UCSD-AML1 (cell line): ENCODE measurements around the gene NTMT1.

ENCODE experiments used
- DNase-seq: peaks from one replicate; lab custom pipeline; 2025; ENCODE audit not compliant: unreplicated experiment; lab: John Stamatoyannopoulos, UW

The NTMT1 gene

DNA sequence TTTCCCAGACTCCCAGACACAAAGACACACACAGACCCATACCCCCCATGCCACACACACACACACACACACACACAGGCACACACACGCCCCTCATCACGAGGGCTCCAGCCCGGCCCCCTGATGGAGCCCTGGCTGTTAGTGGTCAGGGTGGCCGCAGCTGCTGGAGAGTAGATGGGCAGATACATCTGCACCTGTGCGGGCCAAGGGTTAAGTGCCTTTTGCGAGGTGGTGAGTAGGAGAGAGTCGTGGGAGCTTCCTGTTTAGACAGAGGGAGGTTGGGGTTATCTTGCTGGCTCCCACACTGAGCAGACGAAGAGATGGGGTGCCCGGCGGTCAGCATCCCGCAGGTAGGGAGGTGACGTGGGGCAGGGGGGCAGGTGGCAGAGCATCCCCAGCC, 47.6 kb downstream of the NTMT1 start:
- DNase-seq: no peak

- no peak for DNase-seq
These were observed 48.3 kb downstream of the NTMT1 start for GRCh38 chr9:129674229-129674628.

- DNase-seq: no peak
These were observed 49.7 kb downstream of the NTMT1 start for GRCh38 chr9:129675620-129676019.

DNA sequence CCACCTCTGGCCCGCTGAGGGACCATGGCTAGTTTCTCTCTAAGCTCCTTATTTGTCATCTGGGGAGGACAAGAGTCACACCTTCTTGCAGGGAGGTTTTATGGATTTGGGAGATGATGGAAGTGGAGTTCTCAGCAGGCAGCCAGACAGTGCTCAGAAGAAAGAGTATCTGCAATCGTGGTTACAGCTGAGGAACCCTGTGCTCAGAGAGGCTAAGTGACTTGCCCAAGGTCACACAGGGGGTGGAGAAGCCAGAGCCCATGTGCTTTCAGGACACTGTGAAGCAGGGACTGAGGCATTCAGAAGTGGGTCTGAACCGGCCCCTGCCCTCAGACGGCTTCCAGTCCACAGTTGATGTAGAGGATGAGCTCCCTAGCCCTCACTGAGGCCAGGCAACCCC, 50.3 kb downstream of the NTMT1 start:
- DNase-seq: no peak

DNA sequence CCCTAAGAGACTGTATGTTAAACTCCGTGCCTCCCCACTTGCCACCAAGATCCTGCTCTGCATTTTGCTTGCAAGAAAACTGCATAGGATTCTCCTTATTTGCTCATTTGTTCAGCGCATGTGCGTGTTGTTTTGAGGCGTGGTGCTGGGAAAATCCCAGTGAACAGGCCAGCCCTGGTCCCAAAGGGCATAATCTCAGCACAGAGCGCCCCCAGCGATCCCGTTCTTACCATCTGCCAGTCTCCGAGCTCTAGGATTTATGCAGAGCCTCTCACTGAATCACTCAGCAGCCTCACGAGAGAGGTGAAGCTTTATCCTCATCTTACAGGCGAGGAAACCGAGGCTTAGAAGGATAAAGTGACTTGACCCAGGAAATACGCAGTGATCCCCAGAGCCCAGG, 51.0 kb downstream of the NTMT1 start:
- DNase-seq: no peak

- DNase-seq: no peak
These were observed 51.5 kb downstream of the NTMT1 start for GRCh38 chr9:129677456-129677855.

DNA sequence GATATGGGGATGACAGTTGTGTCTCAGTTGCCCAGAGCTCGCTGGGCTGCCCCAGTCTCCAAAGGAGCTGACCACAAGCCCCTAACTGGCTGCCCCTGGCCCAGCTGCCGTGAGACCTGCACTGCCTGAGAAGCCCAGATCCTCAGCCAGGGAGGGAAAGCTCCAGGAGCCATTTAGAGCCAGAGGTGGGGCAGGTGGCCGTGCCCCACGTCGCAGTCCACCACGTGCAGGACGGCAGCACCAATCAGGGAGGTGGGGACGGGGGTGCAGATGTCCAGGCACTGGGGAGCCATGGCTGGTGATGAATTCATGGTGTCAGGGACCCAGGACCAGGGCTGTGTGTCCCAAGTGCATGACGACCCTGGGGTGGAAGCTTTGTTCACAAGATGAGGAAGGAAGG, 52.9 kb downstream of the NTMT1 start:
- no peak for DNase-seq

GRCh38 chr9:129679537-129679936, 53.6 kb downstream of the NTMT1 start:
- DNase-seq: no peak

DNA sequence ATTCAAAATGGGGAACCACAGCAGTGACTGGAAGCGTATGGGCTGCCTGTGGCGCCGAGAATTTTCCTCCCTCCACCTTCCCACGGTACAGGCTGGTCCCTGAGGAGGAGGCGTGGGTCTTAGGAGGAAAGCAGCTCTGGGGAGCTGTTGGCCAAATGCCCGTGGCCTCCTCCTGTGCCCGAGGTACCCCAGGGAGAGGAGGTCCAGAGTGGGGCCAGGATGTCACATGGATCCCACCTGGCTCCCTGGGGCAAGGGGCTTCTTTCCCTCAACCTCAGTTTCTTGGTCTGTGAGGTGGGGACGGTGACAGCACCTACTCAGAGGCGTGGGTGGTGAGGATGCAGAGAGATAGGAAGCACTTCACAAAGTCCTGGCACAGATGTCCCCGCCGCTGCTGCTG, 56.0 kb downstream of the NTMT1 start:
- no peak for DNase-seq

GRCh38 chr9:129682381-129682780, 56.4 kb downstream of the NTMT1 start:
- DNase-seq: no peak

DNA sequence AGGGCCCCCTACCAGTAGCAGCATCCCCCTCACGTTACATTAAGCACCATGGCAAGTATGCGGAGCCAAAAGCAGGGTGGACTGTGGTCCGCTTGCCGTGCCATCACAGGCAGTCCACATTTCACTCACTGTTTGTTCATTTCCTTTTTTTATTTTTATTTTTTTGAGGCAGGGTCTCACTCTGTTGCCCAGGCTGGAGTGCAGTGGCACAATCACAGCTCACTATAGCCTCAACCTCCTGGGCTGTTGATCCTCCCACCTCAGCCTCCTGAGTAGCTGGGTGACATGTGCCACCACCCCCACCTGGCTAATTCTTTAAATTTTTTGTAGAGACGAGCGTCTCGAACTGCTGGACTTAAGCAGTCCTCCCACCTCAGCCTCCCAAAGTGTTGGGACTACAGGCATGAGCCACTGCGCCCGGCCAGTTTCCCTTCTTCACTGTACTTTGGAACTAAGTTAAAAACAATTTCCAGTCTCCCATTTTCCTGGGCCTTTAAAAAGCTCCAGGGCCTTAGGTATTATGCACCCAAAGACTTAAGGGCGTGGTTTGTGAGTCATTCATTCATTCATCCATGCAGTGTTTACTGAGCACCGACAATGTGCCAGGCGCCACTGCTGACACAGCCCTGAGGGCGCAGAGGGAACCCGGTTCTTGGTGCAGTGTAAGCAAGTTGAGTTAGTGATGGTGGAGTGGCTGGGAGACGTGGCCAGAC, 59.4 kb downstream of the NTMT1 start:
- DNase-seq: no peak
